ENCODE measurements around the gene PNPLA3.

The PNPLA3 gene

GRCh38 chr22:43925433-43926348 is 2.1 kb downstream of the PNPLA3 start:
- no peak for DNase-seq

DNA sequence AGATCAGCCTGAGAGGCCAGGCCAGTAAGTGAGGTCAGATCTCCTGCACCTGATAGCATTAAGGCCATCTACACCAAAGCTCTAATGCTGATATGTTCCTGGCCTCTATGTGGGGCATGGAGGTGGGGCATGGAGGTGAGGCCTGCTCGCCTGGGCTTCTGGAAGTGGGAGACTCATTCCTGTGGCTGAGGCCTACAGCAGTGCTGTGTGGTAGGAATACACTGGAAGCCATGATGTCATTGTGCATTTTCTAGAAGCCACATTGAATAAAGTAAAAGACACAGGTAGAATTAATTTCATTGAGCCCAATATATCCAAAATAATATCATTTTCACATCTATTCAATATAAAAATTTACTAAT is 2.7 kb downstream of the PNPLA3 start:
- no peak for DNase-seq

GRCh38 chr22:43928468-43928867 is 4.9 kb downstream of the PNPLA3 start:
- DNase-seq: no peak

- DNase-seq: no peak
Observed at GRCh38 chr22:43928908-43929307, 5.3 kb downstream of the PNPLA3 start.

DNA sequence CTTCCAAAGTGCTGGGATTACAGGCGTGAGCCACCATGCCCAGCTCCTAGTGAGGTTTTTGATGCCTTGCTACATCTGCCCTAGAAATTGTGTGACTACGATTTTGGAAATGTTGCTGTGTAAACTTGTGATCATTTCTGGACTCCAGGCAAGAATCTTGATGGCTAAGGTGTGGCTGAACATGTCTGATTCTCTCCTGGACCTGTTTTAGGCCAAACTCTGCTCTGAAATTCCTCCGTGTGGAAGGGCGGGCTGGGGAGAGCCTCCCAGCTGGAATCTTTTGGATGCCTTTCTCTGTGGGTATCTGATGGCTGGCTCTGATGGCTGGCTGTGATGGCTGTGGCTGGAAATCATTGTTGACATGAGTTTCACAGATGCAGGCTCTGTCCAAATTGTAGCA is 8.2 kb downstream of the PNPLA3 start:
- no peak for DNase-seq

GRCh38 chr22:43941449-43941848 is 17.8 kb downstream of the PNPLA3 start:
- DNase-seq: no peak

- no peak for DNase-seq
Observed at GRCh38 chr22:43944670-43945430, 21.2 kb downstream of the PNPLA3 start.

DNA sequence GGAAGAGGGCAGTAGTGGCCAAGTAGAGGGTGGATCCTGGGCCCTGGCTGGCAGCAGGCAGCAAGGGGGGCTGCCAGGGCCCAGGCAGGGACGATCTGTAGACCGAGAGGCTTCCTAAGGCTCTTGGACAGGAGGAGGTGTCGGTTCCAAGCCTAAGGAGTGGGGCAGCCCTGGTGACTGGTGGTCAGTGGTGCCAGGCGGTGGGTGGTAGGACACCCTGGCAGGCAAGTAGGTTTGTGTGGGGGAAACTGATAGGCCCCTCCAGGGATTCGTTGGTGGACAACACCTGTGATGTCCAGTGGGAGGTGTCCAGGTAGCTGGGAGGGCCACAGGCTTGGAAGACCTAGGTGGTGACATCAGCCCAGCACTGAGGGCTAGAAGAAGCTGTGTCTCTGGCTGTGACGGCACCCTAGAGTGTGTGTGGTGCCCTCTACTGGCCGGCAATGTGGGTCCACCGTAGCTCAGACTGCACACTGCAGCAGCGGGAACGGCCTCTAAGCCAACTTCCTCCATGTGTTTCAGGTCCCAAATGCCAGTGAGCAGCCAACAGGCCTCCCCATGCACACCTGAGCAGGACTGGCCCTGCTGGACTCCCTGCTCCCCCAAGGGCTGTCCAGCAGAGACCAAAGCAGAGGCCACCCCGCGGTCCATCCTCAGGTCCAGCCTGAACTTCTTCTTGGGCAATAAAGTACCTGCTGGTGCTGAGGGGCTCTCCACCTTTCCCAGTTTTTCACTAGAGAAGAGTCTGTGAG is 22.2 kb downstream of the PNPLA3 start:
- peak in 4 of 5 experiments; percentile 16 to 76 (median 52) for DNase-seq

DNA sequence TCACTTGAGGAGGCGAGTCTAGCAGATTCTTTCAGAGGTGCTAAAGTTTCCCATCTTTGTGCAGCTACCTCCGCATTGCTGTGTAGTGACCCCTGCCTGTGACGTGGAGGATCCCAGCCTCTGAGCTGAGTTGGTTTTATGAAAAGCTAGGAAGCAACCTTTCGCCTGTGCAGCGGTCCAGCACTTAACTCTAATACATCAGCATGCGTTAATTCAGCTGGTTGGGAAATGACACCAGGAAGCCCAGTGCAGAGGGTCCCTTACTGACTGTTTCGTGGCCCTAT is 22.7 kb downstream of the PNPLA3 start:
- DNase-seq: no peak

DNA sequence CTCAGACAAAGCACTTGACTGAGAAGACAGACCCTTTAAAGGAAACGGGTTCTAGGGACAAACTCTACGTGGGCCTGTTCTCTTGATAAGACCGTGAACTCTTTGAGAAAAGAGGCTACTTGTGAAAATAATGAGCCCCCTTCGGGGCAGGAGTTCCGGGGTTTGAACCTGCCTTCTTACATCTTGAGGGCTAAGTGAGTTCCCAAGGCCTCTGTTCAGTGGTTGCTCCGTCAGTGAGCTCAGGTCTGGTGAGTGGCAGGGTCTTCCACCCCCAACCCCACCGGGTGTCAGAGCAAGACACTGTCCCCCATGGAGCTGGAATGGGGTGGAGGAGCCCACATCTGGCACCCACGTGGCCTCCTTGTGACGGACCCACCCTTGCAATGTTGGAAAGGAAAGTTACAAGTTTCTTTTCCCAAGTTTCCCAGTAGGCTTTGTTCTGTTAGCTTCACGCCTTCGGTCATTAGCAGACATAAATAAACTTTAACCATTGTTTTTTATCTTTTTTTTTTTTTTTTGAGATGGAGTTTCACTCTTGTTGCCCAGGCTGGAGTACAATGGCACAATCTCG is 25.3 kb downstream of the PNPLA3 start:
- DNase-seq: no peak

GRCh38 chr22:43951391-43951790 is 27.8 kb downstream of the PNPLA3 start:
- no peak for DNase-seq

- no peak for DNase-seq
Observed at GRCh38 chr22:43951966-43952365, 28.4 kb downstream of the PNPLA3 start.

DNA sequence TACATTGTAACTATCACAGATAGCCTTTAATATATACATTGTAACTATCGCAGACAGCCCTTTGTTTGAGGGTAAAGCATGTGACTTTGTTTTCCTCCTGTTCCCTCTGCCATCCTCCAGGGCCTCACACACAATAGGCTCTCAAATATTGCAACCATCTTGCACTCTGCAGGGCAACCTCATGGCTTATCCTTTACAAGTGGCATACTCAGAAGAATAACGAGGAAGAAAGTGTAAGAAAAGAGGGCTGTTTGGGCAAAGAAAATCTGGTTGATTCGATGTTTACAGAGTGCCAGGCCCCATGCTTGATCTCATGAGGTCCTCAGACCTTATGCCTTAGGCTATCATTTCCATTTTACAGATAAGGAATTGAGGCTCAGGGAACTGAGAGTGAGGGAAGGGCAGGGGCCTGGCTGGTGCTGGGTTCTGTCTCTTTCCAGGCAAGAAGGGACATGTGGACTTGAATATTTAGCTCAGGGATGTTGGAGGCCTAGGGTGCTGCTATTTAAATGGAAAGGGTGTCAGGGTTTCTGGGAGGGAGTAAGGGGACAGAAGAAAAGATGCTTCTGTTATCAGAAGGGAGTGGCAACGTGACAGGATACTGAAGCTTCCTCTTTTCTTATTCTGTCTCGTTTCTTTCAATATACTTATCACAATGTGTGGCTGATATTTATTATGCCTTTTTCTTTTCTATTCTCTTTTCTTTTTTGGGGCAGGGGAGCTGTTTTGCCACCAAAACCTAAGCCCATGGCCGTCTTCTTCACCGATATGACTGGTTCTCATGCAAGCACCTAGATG is 30.6 kb downstream of the PNPLA3 start:
- DNase-seq: no peak

GRCh38 chr22:43955040-43955882 is 31.7 kb downstream of the PNPLA3 start, which contains the start of gene SAMM50:
Gene SAMM50, plus strand, starts transcription at chr22:43955442. Its CDS starts 136 bp downstream, at chr22:43955578.
- DNase-seq: peak; percentile 79 to 95 (median 85)

DNA sequence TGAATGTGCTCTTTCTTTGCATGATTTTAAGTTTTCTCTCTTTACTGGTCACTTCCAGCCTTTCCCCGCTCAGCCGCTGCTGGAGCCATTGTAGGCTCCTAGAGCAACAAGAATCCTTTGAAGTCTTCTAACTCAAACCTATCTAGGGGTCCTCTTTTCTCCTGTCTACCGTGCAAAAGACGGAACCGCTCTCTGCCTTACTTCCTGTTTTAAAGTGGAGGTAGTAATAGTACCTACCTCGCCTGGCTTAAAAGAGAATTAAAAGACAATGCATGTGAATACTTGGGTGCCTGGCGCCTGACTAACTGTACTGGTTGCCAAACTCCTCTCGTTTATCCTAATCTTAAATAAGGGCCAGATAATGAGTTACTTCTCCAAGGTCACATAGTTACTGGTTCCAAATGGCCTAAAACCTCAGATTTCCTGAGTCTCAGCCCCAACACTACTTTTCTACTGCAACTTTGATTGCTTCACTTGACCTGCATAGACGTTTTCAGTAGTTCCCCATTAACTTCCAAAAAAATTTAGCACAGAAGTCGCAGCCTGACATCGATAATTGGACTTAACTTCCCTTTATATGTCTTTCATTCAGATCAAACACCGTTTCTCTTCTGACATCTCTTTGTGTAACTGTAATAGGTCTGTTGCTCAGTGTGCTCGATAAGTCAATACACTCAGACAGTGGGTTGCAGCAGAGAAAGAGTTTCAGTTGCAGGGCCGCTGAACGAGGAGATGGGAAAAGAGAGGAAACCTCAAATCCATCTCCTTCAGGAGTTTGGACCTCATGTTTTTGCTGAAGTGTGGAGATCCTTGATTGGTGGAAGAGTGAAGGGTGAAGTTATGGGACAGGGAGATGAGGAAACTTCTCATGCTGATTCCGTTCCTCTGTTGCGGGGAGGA is 32.5 kb downstream of the PNPLA3 start:
- peak in 2 of 5 experiments; percentile 2 to 45 for DNase-seq

- no peak for DNase-seq
Observed at GRCh38 chr22:43956805-43957463, 33.3 kb downstream of the PNPLA3 start.

- no peak for DNase-seq
Observed at GRCh38 chr22:43957871-43958270, 34.3 kb downstream of the PNPLA3 start.

- no peak for DNase-seq
Observed at GRCh38 chr22:43964314-43964857, 40.8 kb downstream of the PNPLA3 start.

DNA sequence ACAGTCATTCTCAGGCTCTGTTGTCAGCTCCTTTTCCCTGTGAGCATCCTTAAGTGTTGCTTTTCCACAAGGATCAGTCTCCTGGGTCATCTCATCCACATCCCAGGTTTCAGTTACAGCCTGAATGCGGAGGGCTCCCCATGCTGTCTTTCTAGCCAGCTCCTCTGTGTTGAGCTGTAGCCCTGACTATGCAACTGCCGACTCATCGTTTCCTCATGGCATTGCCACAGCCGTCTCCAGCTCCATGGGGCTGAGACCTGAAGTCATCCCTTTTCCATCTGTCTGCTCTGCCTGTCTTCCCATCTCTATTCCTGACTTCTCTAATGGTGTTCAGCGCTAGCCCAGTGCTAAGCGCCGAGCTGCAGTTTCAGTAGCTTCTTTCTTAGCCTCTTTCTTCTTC is 43.5 kb downstream of the PNPLA3 start:
- DNase-seq: no peak
